NCI-H1930 (cell line): ENCODE results near the gene TMCO4.
"Not testable (repeated sequence)": the region's sequence is repeated elsewhere in the genome, so short reads cannot be mapped to it uniquely, and the experiment has no call there.

Experiments
- DNase-seq, 2 experiments: peaks; one replicate each; lab custom pipeline; 2025; lab: John Stamatoyannopoulos, UW

Gene TMCO4

GRCh38 chr1:19656134-19656779 lies 143.5 kb downstream of the TMCO4 start:
- DNase-seq = no peak

- DNase-seq = no peak
Observed at GRCh38 chr1:19655718-19656080, 144.0 kb downstream of the TMCO4 start.

GRCh38 chr1:19654886-19655717 lies 144.6 kb downstream of the TMCO4 start:
- DNase-seq = no peak

- no peak for DNase-seq
Observed at GRCh38 chr1:19654386-19654785, 145.3 kb downstream of the TMCO4 start.

GRCh38 chr1:19651141-19651737 lies 148.5 kb downstream of the TMCO4 start:
- DNase-seq = no peak

- no peak for DNase-seq
Observed at GRCh38 chr1:19650416-19651140, 149.1 kb downstream of the TMCO4 start.

- DNase-seq = no peak
Observed at GRCh38 chr1:19648689-19649088, 151.0 kb downstream of the TMCO4 start.

GRCh38 chr1:19648239-19648638 lies 151.5 kb downstream of the TMCO4 start:
- no peak for DNase-seq

GRCh38 chr1:19647643-19648042 lies 152.1 kb downstream of the TMCO4 start:
- no peak for DNase-seq

- no peak for DNase-seq
Observed at GRCh38 chr1:19646377-19647319, 153.1 kb downstream of the TMCO4 start.

GRCh38 chr1:19645411-19646251 lies 154.1 kb downstream of the TMCO4 start:
- DNase-seq = no peak

GRCh38 chr1:19644681-19645410 lies 154.9 kb downstream of the TMCO4 start:
- no peak for DNase-seq

GRCh38 chr1:19644395-19644680 lies 155.4 kb downstream of the TMCO4 start:
- DNase-seq = no peak

GRCh38 chr1:19643602-19644394 lies 155.9 kb downstream of the TMCO4 start, which contains the start of gene NBL1:
NBL1 (plus strand) TSS chr1:19644311; CDS start chr1:19655031, 10,720 bp downstream.
- peak in 1 of 2 experiments; percentile 61 for DNase-seq

- DNase-seq = no peak
Observed at GRCh38 chr1:19643121-19643520, 156.6 kb downstream of the TMCO4 start.

- DNase-seq = no peak
Observed at GRCh38 chr1:19640363-19641316, 159.1 kb downstream of the TMCO4 start.

GRCh38 chr1:19639999-19640362 lies 159.7 kb downstream of the TMCO4 start:
- DNase-seq = no peak

- DNase-seq = not testable (repeated sequence)
Observed at GRCh38 chr1:19639228-19639627, 160.5 kb downstream of the TMCO4 start.
